Glutamatergic neuron (in vitro differentiated cells): Measurements from ENCODE around the gene NBEAL1. TPM values are rescaled to one million over a fixed set of nuclear protein-coding genes. Genes with fewer than 3 reads are reported as not detected.
A peak's percentile ranks its signal among the peaks of the same experiment; 100 is the strongest.
"Not testable (repeated sequence)": the region's sequence is repeated elsewhere in the genome, so short reads cannot be mapped to it uniquely, and the experiment has no call there.

Experiments used
- DNase-seq: peaks from one replicate; pipeline ENCODE4 v3.0.0; 2022
- H3K27ac Mint-ChIP-seq: one replicate; pipeline ENCODE4 v1.8.0; 2020; ENCODE audit warnings: mild to moderate bottlenecking, mixed read lengths, inconsistent platforms; ENCODE audit not compliant: unreplicated experiment
- H3K27me3 Mint-ChIP-seq: one replicate; pipeline ENCODE4 v1.8.0; 2020; ENCODE audit warnings: mild to moderate bottlenecking, moderate library complexity, mixed read lengths, inconsistent platforms; ENCODE audit not compliant: unreplicated experiment
- H3K36me3 Mint-ChIP-seq: one replicate; pipeline ENCODE4 v1.8.0; 2020; ENCODE audit warnings: mild to moderate bottlenecking, mixed read lengths, inconsistent platforms; ENCODE audit not compliant: unreplicated experiment
- H3K4me1 Mint-ChIP-seq: one replicate; pipeline ENCODE4 v1.8.0; 2020; ENCODE audit warnings: mild to moderate bottlenecking, low read depth, mixed read lengths, inconsistent platforms; ENCODE audit not compliant: unreplicated experiment
- H3K4me3 Mint-ChIP-seq: one replicate; pipeline ENCODE4 v1.8.0; 2020; ENCODE audit warnings: mild to moderate bottlenecking, mixed read lengths, inconsistent platforms; ENCODE audit not compliant: unreplicated experiment
- H3K9me3 Mint-ChIP-seq: one replicate; pipeline ENCODE4 v1.8.0; 2020; ENCODE audit warnings: mild to moderate bottlenecking, moderate library complexity, mixed read lengths, inconsistent platforms; ENCODE audit not compliant: unreplicated experiment
- CTCF ChIP-seq: fragments of 200-600 bp; sonication (generic); IDR thresholded peaks from one replicate; pipeline ENCODE4 v1.5.0; 2021; ENCODE audit not compliant: partially characterized antibody, unreplicated experiment
- total RNA-seq: library from RNA; stranded (reverse); fragmentation: NEBNext Ultra II Directional; extraction: Animal tissue kit (Norgen Biotek cat#: 25700); gene quantifications from one replicate; pipeline ENCODE4 v1.2.1, GENCODE V29; 2021; ENCODE audit not compliant: unreplicated experiment

The NBEAL1 gene
- total RNA-seq, 1 donor from 2014 or later, result 19.0 TPM

GRCh38 chr2:203097735-203098134 lies 83.1 kb downstream of the NBEAL1 start:
- H3K27me3 Mint-ChIP-seq, result no peaks in the 10 kb centered on the region
- no peak overlapping the region for H3K4me3 Mint-ChIP-seq
- no peak overlapping the region for H3K27ac Mint-ChIP-seq
- H3K36me3 Mint-ChIP-seq, result no peaks in the 10 kb centered on the region
- H3K9me3 Mint-ChIP-seq, result no peaks in the 10 kb centered on the region
- TF ChIP-seq CTCF, result peak; percentile 49
- no peaks in the 10 kb centered on the region for H3K4me1 Mint-ChIP-seq
- DNase-seq, result no peak

GRCh38 chr2:203102357-203102756 lies 87.7 kb downstream of the NBEAL1 start:
- DNase-seq, H3K9me3 Mint-ChIP-seq, H3K27ac Mint-ChIP-seq, H3K4me1 Mint-ChIP-seq, H3K27me3 Mint-ChIP-seq, H3K4me3 Mint-ChIP-seq: not testable (repeated sequence)
- peaks cover 15% of the 10 kb centered on the region for H3K36me3 Mint-ChIP-seq

GRCh38 chr2:203104273-203104672 lies 89.6 kb downstream of the NBEAL1 start:
- no peak overlapping the region for H3K4me3 Mint-ChIP-seq
- DNase-seq, result no peak
- H3K9me3 Mint-ChIP-seq, result peaks cover 5% of the 10 kb centered on the region

GRCh38 chr2:203105996-203106395 lies 91.3 kb downstream of the NBEAL1 start:
- H3K27ac Mint-ChIP-seq, result no peak overlapping the region
- no peaks in the 10 kb centered on the region for H3K27me3 Mint-ChIP-seq
- H3K4me3 Mint-ChIP-seq, result no peak overlapping the region
- no peak for TF ChIP-seq CTCF
- H3K36me3 Mint-ChIP-seq, result peaks cover 15% of the 10 kb centered on the region
- peaks cover 5% of the 10 kb centered on the region for H3K9me3 Mint-ChIP-seq
- H3K4me1 Mint-ChIP-seq, result no peaks in the 10 kb centered on the region
- DNase-seq, result no peak

More at GRCh38 chr2:203104273-203104672, 89.6 kb downstream of the NBEAL1 start:
- Mint-ChIP-seq H3K4me1 (no peaks in the 10 kb centered on the region), H3K27ac (no peak overlapping the region), H3K27me3 (no peaks in the 10 kb centered on the region), H3K36me3 (peaks cover 15% of the 10 kb centered on the region)
- no peak for TF ChIP-seq CTCF

- not testable (repeated sequence) for H3K4me1 Mint-ChIP-seq, DNase-seq, H3K27ac Mint-ChIP-seq, H3K9me3 Mint-ChIP-seq, H3K27me3 Mint-ChIP-seq, H3K36me3 Mint-ChIP-seq, H3K4me3 Mint-ChIP-seq
These were observed 95.8 kb downstream of the NBEAL1 start for GRCh38 chr2:203110496-203110895.

GRCh38 chr2:203112342-203112741 lies 97.7 kb downstream of the NBEAL1 start:
- Mint-ChIP-seq H3K27ac (no peak overlapping the region), H3K36me3 (no peaks in the 10 kb centered on the region), H3K9me3 (no peaks in the 10 kb centered on the region), H3K27me3 (no peaks in the 10 kb centered on the region), H3K4me3 (no peak overlapping the region), H3K4me1 (no peaks in the 10 kb centered on the region)
- TF ChIP-seq CTCF, result no peak
- no peak for DNase-seq

GRCh38 chr2:203115201-203115700 lies 100.6 kb downstream of the NBEAL1 start:
- not testable (repeated sequence) for H3K27me3 Mint-ChIP-seq, DNase-seq, H3K4me1 Mint-ChIP-seq, H3K9me3 Mint-ChIP-seq, H3K4me3 Mint-ChIP-seq, H3K27ac Mint-ChIP-seq, H3K36me3 Mint-ChIP-seq
